Suprapubic skin (tissue), 4 donors: ENCODE results near the gene KCNE2.

Source experiments
- POLR2A ChIP-seq, 2 donors: fragments of 450-650 bp; IDR thresholded peaks; one replicate each; pipeline ENCODE4 v1.6.1; 2017; ENCODE audit warnings: antibody characterized with exemption in 2 of 2, mild to moderate bottlenecking in 2 of 2, moderate library complexity in 2 of 2
- POLR2AphosphoS5 ChIP-seq, 3 donors: sonication (generic); formaldehyde crosslinking; IDR thresholded peaks; one replicate each; pipeline ENCODE4 v1.6.1; 2017; ENCODE audit warnings: antibody characterized with exemption in 3 of 3
- TF ChIP-seq, protein P1 (sequence below), 2 donors: fragments of 200-600 bp in 1 of 2; fragments of 450-650 bp in 1 of 2; sonication (generic) in 1 of 2; IDR thresholded peaks; one replicate each; pipeline ENCODE4 v1.5.1; 2016 to 2019; ENCODE audit warnings: antibody characterized with exemption in 2 of 2, mild to moderate bottlenecking in 1 of 2, moderate library complexity in 1 of 2

- TF ChIP-seq, protein P1, sequence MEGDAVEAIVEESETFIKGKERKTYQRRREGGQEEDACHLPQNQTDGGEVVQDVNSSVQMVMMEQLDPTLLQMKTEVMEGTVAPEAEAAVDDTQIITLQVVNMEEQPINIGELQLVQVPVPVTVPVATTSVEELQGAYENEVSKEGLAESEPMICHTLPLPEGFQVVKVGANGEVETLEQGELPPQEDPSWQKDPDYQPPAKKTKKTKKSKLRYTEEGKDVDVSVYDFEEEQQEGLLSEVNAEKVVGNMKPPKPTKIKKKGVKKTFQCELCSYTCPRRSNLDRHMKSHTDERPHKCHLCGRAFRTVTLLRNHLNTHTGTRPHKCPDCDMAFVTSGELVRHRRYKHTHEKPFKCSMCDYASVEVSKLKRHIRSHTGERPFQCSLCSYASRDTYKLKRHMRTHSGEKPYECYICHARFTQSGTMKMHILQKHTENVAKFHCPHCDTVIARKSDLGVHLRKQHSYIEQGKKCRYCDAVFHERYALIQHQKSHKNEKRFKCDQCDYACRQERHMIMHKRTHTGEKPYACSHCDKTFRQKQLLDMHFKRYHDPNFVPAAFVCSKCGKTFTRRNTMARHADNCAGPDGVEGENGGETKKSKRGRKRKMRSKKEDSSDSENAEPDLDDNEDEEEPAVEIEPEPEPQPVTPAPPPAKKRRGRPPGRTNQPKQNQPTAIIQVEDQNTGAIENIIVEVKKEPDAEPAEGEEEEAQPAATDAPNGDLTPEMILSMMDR (IDR thresholded peaks at IDR 0.05): no peak
- TF ChIP-seq POLR2AphosphoS5 (IDR thresholded peaks at IDR 0.05): no peak
- no peak for TF ChIP-seq POLR2A (IDR thresholded peaks at IDR 0.05)
Measured at GRCh38 chr21:34363733-34364132, at the start of gene KCNE2.
